HepG2 (cell line): Measurements from ENCODE around the gene MRPL34. TPM values are rescaled to one million over a fixed set of nuclear protein-coding genes. Genes with fewer than 3 reads are reported as not detected.

Experiments
- ATAC-seq: fragments of 200-7000 bp; cut with Tn5 transposase; 3 replicates; pipeline ENCODE4 v1.9.1; 2020; ENCODE audit warnings: mild to moderate bottlenecking, moderate library complexity
- Bru-seq: library from RNA; stranded (reverse); fragments of 400-500 nt; gene quantifications from one replicate; lab custom pipeline; 2021; lab: Mats Ljungman, UMichigan
- BruChase-seq, 2 experiments: library from RNA; stranded (reverse); fragments of 400-500 nt; gene quantifications; one replicate each; lab custom pipeline; 2021; lab: Mats Ljungman, UMichigan
- BruUV-seq: library from RNA; stranded (reverse); fragments of 400-500 nt; replicated peaks from 2 replicates; lab custom pipeline; 2021; lab: Mats Ljungman, UMichigan
- CTCF ChIA-PET: fragments of 300-600 bp; formaldehyde crosslinking; extraction: SDS; loops from one replicate; lab custom pipeline; 2021; ENCODE audit warnings: low total read pairs, inconsistent platforms, low intra/inter-chr PET ratio; lab: Yijun Ruan, JAX
- POLR2A ChIA-PET: fragments of 350-600 bp; sonication (Branson Sonifier 250); formaldehyde crosslinking; loops from one replicate; lab custom pipeline; 2020; ENCODE audit warnings: antibody characterized with exemption, inconsistent platforms; lab: Yijun Ruan, JAX
- DNase-seq: peaks from one replicate; pipeline ENCODE4 v3.0.0-alpha.2; 2015; ENCODE audit warnings: low spot score
- FAIRE-seq: peaks from 3 replicates; lab custom pipeline; 2011; peaks lifted over from hg19 to GRCh38; lab: Jason Lieb, UNC
- H2AFZ ChIP-seq: one replicate; pipeline ENCODE4 v1.6.1; 2011; ENCODE audit warnings: low read length, inconsistent platforms
- H3K27ac ChIP-seq: fragments of 300-600 bp; 3 replicates; pipeline ENCODE4 v1.8.0; 2011; ENCODE audit warnings: mixed run types, mild to moderate bottlenecking, mixed read lengths, low read length, inconsistent platforms; ENCODE audit not compliant: insufficient read depth; ENCODE audit errors: extremely low read length
- H3K27me3 ChIP-seq, 2 experiments: fragments of 200-600 bp in 1 of 2; 2 replicates in 1 of 2; 3 replicates in 1 of 2; pipeline versions ENCODE4 v1.6.0 to v1.8.0; 2011; ENCODE audit warnings: low read length in 2 of 2, mild to moderate bottlenecking in 2 of 2, moderate library complexity in 2 of 2, inconsistent platforms in 1 of 2; ENCODE audit not compliant: insufficient read depth in 2 of 2, control insufficient read depth in 1 of 2
- H3K36me3 ChIP-seq, 2 experiments: fragments of 200-600 bp in 1 of 2; replicated peaks in 1 of 2; 2 replicates in 1 of 2; 3 replicates in 1 of 2; pipeline versions ENCODE4 v1.5.1 to v1.8.0; 2011; ENCODE audit warnings: low read length in 2 of 2, inconsistent platforms in 1 of 2; ENCODE audit not compliant: insufficient read depth in 2 of 2, control insufficient read depth in 1 of 2
- H3K4me1 ChIP-seq: 2 replicates; pipeline ENCODE4 v1.5.1; 2012; ENCODE audit warnings: low read length, inconsistent platforms; ENCODE audit not compliant: insufficient read depth
- H3K4me2 ChIP-seq: 2 replicates; pipeline ENCODE4 v1.6.0; 2011; ENCODE audit warnings: low read depth, low read length, inconsistent platforms
- H3K4me3 ChIP-seq, 3 experiments: fragments of 200-600 bp in 1 of 3; sonication (generic), shearing (Covaris generic) in 1 of 3; replicated peaks in 1 of 3; 2 replicates each; pipeline ENCODE4 v1.5.1; 2011 to 2016; ENCODE audit warnings: low read length in 3 of 3, inconsistent platforms in 2 of 3, low read depth in 2 of 3, mild to moderate bottlenecking in 2 of 3, control low read depth in 1 of 3, mixed read lengths in 1 of 3; ENCODE audit not compliant: insufficient read depth in 1 of 3
- H3K79me2 ChIP-seq: one replicate; pipeline ENCODE4 v1.6.1; 2011; ENCODE audit warnings: low read length, inconsistent platforms; ENCODE audit not compliant: insufficient read depth
- H3K9ac ChIP-seq: 2 replicates; pipeline ENCODE4 v1.6.0; 2011; ENCODE audit warnings: mild to moderate bottlenecking, low read depth, low read length, inconsistent platforms; ENCODE audit not compliant: insufficient read depth
- H3K9me3 ChIP-seq: 2 replicates; pipeline ENCODE4 v1.5.1; 2012; ENCODE audit warnings: mild to moderate bottlenecking, low read length
- H4K20me1 ChIP-seq: 2 replicates; pipeline ENCODE4 v1.6.0; 2011; ENCODE audit warnings: inconsistent platforms, mild to moderate bottlenecking, low read length, moderate library complexity; ENCODE audit not compliant: insufficient read depth
- CAMTA2 ChIP-seq: sonication (generic); formaldehyde crosslinking; IDR thresholded peaks from 2 replicates; pipeline ENCODE4 v1.4.0; 2020; ENCODE audit warnings: mild to moderate bottlenecking, missing genetic modification reagents, borderline replicate concordance
- ZFAT ChIP-seq: sonication (generic); formaldehyde crosslinking; conservative IDR thresholded peaks from 2 replicates; pipeline ENCODE4 v1.8.1; 2023; ENCODE audit warnings: missing genetic modification reagents, inconsistent platforms
- ZNF292 ChIP-seq: sonication (generic); formaldehyde crosslinking; IDR thresholded peaks from 2 replicates; pipeline ENCODE4 v1.8.1; 2022; ENCODE audit warnings: mild to moderate bottlenecking, low read depth, missing genetic modification reagents, borderline replicate concordance
- WGBS: methylation state at CpG from one replicate; pipeline ENCODE4 v1.1.6; 2017; ENCODE audit warnings: low lambda C conversion rate; 5-methylcytosine and 5-hydroxymethylcytosine counted together
- in situ Hi-C: cut with HindIII; loops from 2 replicates; pipeline ENCODE4 v1.10.0; 2017; ENCODE audit warnings: low pct_unique_long_range_greater_than_20kb; ENCODE audit not compliant: extremely low pct_ligation_motif_present
- intact Hi-C: fragments of 100-400 bp; cut with micrococcal nuclease; formaldehyde crosslinking; loops from one replicate; pipeline ENCODE4 v1.10.0; 2022; ENCODE audit not compliant: unreplicated experiment
- long read RNA-seq, 2 experiments: library from RNA in 1 of 2; library from polyadenylated mRNA in 1 of 2; stranded (forward) in 1 of 2; unstranded in 1 of 2; transcript quantifications; one replicate each; pipeline ENCODE4 v2.0.0, GENCODE V29; 2019 to 2022
- polyA minus RNA-seq, 3 experiments: library from RNA; depleted of rRNA, polyadenylated mRNA; stranded (reverse); fragments of >200 nt; gene quantifications; 2 replicates each; pipeline ENCODE4 v1.2.3, GENCODE V29; 2011; ENCODE audit warnings: low replicate concordance in 1 of 3
- polyA plus RNA-seq, 8 experiments: library from polyadenylated mRNA; depleted of rRNA in 3 of 8; stranded (reverse) in 7 of 8; unstranded in 1 of 8; fragments of >200 nt; fragmentation: Illumina TruSeq in 4 of 8; extraction: Trizol in 4 of 8; gene quantifications; 2 replicates each; pipeline versions ENCODE4 v1.2.1 to v1.2.3, GENCODE V29; 2011 to 2016; ENCODE audit warnings: low read depth in 4 of 8, missing spikeins in 1 of 8, mixed read lengths in 1 of 8; ENCODE audit not compliant: insufficient read depth in 1 of 8
- total RNA-seq, 5 experiments: library from RNA; depleted of rRNA; stranded (reverse); fragments of >200 nt; fragmentation: Illumina TruSeq; extraction: Trizol; gene quantifications; 2 replicates each; pipeline ENCODE4 v1.2.3, GENCODE V29; 2016; ENCODE audit warnings: low read depth in 1 of 5
- TF ChIP-seq, protein P1 (sequence below): fragments of 450-650 bp; IDR thresholded peaks from 2 replicates; pipeline ENCODE4 v1.6.1; 2017
- TF ChIP-seq, protein P2 (sequence below): sonication (generic); formaldehyde crosslinking; IDR thresholded peaks from 2 replicates; pipeline ENCODE4 v1.5.1; 2020; ENCODE audit warnings: missing genetic modification reagents, mild to moderate bottlenecking, borderline replicate concordance
- TF ChIP-seq, protein P3 (sequence below): conservative IDR thresholded peaks from 2 replicates; pipeline ENCODE4 v1.6.1; 2018; ENCODE audit warnings: missing genetic modification reagents
- TF ChIP-seq, protein P4 (sequence below): sonication (generic); formaldehyde crosslinking; IDR thresholded peaks from 2 replicates; pipeline ENCODE4 v1.4.0; 2020; ENCODE audit warnings: missing genetic modification reagents, borderline replicate concordance

MRPL34 gene
- total RNA-seq (2016; rRNA removed; fragmentation: Illumina TruSeq; extraction: Trizol) (77.3 and 93.6 TPM in 2 replicates), polyA plus RNA-seq (2011; rRNA removed) (67.7 and 74.0 TPM in 2 replicates), polyA minus RNA-seq (2011; rRNA and poly(A)+ RNA removed; ENCODE audit: low replicate concordance) (18.5 and 37.3 TPM in 2 replicates), Bru-seq, nascent RNA (percentile 38 among the genes with signal in this experiment), BruChase-seq, experiment 1, labeled RNA remaining after a 6-hour chase (percentile 65 among the genes with signal in this experiment), BruChase-seq, experiment 2, labeled RNA remaining after a 2-hour chase (percentile 53 among the genes with signal in this experiment)
- 45.1 and 52.9 TPM in 2 replicates for total RNA-seq (2016; cell fraction: cytosol; rRNA removed; fragmentation: Illumina TruSeq; extraction: Trizol; ENCODE audit: low read depth)
- total RNA-seq (2016; cell fraction: insoluble cytoplasmic fraction; rRNA removed; fragmentation: Illumina TruSeq; extraction: Trizol), result 85.6 and 107 TPM in 2 replicates
- 66.3 and 68.2 TPM in 2 replicates for total RNA-seq (2016; cell fraction: membrane; rRNA removed; fragmentation: Illumina TruSeq; extraction: Trizol)
- 30.0 and 33.9 TPM in 2 replicates for total RNA-seq (2016; cell fraction: nucleus; rRNA removed; fragmentation: Illumina TruSeq; extraction: Trizol)
- polyA plus RNA-seq (2011; cell fraction: cytosol; rRNA removed), result 58.9 and 74.9 TPM in 2 replicates
- polyA plus RNA-seq (2011; cell fraction: nucleus; rRNA removed), result 20.3 and 25.7 TPM in 2 replicates
- 44.9 and 52.3 TPM in 2 replicates for polyA plus RNA-seq (2012)
- polyA plus RNA-seq (2016; cell fraction: cytosol; fragmentation: Illumina TruSeq; extraction: Trizol; ENCODE audit: low read depth), result 56.0 and 60.4 TPM in 2 replicates
- polyA plus RNA-seq (2016; cell fraction: insoluble cytoplasmic fraction; fragmentation: Illumina TruSeq; extraction: Trizol; ENCODE audit: low read depth), result 143 and 167 TPM in 2 replicates
- 87.6 and 88.1 TPM in 2 replicates for polyA plus RNA-seq (2016; cell fraction: membrane; fragmentation: Illumina TruSeq; extraction: Trizol; ENCODE audit: low read depth)
- 83.1 and 91.2 TPM in 2 replicates for polyA plus RNA-seq (2016; cell fraction: nucleus; fragmentation: Illumina TruSeq; extraction: Trizol; ENCODE audit: insufficient read depth, low read depth)
- polyA minus RNA-seq (2011; cell fraction: cytosol; rRNA and poly(A)+ RNA removed), result 16.2 and 18.6 TPM in 2 replicates
- polyA minus RNA-seq (2011; cell fraction: nucleus; rRNA and poly(A)+ RNA removed), result 3.0 and 5.1 TPM in 2 replicates
- long read RNA-seq, experiment 1, transcript MRPL34-201 (2 exons, 968 nt), result major isoform, 153 of 157 reads
- long read RNA-seq, experiment 1, partial matches to known transcripts, result 0 of 157 reads
- long read RNA-seq, experiment 1, other reads (novel, unspliced or antisense), result 4 of 157 reads
- long read RNA-seq, experiment 2, transcript MRPL34-201 (2 exons, 968 nt), result major isoform, 119 of 132 reads
- long read RNA-seq, experiment 2, partial matches to known transcripts, result 0 of 132 reads
- long read RNA-seq, experiment 2, other reads (novel, unspliced or antisense), result 13 of 132 reads

DNA sequence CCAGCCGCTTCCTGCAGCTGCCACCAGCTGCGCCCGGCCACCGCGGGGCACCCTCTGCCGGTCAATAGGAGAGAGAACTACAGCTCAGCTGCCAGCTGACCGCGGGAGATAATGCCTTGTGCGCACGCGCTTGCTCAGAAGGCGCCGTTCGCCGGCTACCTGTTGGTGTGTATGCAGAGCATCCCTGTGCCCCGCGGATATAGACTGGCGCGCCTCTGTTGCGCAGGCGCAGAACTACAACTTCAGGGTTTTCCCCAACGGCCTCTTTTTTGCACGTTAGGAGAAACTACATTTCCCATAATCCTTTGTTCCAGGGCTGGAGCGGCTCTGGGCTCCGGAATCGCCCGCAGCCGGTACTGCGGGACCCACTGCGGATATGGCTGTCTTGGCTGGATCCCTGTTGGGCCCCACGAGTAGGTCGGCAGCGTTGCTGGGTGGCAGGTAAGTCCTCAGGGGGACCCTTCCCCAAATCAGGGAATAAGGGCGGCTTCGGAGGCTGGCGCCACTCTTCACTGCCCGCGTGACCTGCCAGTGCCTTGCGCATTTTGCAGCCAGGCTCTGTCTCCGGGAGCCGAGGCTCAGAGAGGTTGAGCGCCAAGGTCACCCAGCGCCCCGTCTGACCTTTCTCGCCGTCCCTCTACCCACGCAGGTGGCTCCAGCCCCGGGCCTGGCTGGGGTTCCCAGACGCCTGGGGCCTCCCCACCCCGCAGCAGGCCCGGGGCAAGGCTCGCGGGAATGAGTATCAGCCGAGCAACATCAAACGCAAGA is at the start of gene MRPL34:
MRPL34 (plus strand) TSS at position 356 of the 768 bp plus-strand sequence; CDS start at position 377, 21 bp downstream.
- Histone ChIP-seq H3K4me2 (peak within 1 kb of the TSS; percentile 97), H3K36me3 (no peaks in the 10 kb centered on the region), H3K9ac (peak within 1 kb of the TSS; percentile 87), H3K4me3 (peak within 1 kb of the TSS; percentile 60 to 87 (median 85)), H3K27ac (peak within 1 kb of the TSS; percentile 91), H4K20me1 (peaks cover 4% of the 10 kb centered on the region; the same call in 1 of the 2 replicates), H3K27me3 (no peaks in the 10 kb centered on the region; a peak in 1 of 5 replicates), H3K9me3 (no peaks in the 10 kb centered on the region), H3K4me1 (peaks cover 40% of the 10 kb centered on the region), H2AFZ (no peak within 1 kb of the TSS), H3K79me2 (peaks cover 15% of the 10 kb centered on the region)
- peak; percentile 70 for ATAC-seq
- in situ Hi-C loops, result no loop called here
- intact Hi-C loops, result loop anchor here (1.0 kb wide), 1 partner anchor 38 kb away; the partner anchor contains the start of gene BABAM1
- peak; percentile 99 for DNase-seq
- CTCF ChIA-PET, result interaction anchor here (0.8 kb wide), 1 partner anchor 13 kb away, joined by 4 read pairs; no protein-coding TSS in a partner anchor
- WGBS, result 0% methylated on average over 13 of the region's 55 CpGs
- BruUV-seq, result TSS peak; percentile 71
- POLR2A ChIA-PET, result interaction anchor here (0.7 to 1.6 kb wide), 18 partner anchors 12 to 301 kb away, joined by 3 to 13 read pairs (median 4); partner anchors contain the start of genes ANKLE1, ANO8, BABAM1 and BST2
- peak; percentile 80 for FAIRE-seq
- no peak for TF ChIP-seq ZNF292 (CRISPR knock-in tag)
- TF ChIP-seq, protein P1, sequence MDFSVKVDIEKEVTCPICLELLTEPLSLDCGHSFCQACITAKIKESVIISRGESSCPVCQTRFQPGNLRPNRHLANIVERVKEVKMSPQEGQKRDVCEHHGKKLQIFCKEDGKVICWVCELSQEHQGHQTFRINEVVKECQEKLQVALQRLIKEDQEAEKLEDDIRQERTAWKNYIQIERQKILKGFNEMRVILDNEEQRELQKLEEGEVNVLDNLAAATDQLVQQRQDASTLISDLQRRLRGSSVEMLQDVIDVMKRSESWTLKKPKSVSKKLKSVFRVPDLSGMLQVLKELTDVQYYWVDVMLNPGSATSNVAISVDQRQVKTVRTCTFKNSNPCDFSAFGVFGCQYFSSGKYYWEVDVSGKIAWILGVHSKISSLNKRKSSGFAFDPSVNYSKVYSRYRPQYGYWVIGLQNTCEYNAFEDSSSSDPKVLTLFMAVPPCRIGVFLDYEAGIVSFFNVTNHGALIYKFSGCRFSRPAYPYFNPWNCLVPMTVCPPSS, result no peak
- TF ChIP-seq, protein P2, sequence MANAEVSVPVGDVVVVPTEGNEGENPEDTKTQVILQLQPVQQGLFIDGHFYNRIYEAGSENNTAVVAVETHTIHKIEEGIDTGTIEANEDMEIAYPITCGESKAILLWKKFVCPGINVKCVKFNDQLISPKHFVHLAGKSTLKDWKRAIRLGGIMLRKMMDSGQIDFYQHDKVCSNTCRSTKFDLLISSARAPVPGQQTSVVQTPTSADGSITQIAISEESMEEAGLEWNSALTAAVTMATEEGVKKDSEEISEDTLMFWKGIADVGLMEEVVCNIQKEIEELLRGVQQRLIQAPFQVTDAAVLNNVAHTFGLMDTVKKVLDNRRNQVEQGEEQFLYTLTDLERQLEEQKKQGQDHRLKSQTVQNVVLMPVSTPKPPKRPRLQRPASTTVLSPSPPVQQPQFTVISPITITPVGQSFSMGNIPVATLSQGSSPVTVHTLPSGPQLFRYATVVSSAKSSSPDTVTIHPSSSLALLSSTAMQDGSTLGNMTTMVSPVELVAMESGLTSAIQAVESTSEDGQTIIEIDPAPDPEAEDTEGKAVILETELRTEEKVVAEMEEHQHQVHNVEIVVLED (CRISPR knock-in tag), result peak; percentile 59; the same call in 1 of the 2 replicates
- TF ChIP-seq ZFAT (CRISPR knock-in tag), result 0 out of 2 replicates have a peak, but pooled peaks have one; percentile 28
- TF ChIP-seq, protein P3, sequence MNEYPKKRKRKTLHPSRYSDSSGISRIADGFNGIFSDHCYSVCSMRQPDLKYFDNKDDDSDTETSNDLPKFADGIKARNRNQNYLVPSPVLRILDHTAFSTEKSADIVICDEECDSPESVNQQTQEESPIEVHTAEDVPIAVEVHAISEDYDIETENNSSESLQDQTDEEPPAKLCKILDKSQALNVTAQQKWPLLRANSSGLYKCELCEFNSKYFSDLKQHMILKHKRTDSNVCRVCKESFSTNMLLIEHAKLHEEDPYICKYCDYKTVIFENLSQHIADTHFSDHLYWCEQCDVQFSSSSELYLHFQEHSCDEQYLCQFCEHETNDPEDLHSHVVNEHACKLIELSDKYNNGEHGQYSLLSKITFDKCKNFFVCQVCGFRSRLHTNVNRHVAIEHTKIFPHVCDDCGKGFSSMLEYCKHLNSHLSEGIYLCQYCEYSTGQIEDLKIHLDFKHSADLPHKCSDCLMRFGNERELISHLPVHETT (CRISPR knock-in tag), result 0 out of 2 replicates have a peak, but pooled peaks have one; percentile 34
- 0 out of 2 replicates have a peak, but pooled peaks have one; percentile 74 for TF ChIP-seq CAMTA2 (CRISPR knock-in tag)
- TF ChIP-seq, protein P4, sequence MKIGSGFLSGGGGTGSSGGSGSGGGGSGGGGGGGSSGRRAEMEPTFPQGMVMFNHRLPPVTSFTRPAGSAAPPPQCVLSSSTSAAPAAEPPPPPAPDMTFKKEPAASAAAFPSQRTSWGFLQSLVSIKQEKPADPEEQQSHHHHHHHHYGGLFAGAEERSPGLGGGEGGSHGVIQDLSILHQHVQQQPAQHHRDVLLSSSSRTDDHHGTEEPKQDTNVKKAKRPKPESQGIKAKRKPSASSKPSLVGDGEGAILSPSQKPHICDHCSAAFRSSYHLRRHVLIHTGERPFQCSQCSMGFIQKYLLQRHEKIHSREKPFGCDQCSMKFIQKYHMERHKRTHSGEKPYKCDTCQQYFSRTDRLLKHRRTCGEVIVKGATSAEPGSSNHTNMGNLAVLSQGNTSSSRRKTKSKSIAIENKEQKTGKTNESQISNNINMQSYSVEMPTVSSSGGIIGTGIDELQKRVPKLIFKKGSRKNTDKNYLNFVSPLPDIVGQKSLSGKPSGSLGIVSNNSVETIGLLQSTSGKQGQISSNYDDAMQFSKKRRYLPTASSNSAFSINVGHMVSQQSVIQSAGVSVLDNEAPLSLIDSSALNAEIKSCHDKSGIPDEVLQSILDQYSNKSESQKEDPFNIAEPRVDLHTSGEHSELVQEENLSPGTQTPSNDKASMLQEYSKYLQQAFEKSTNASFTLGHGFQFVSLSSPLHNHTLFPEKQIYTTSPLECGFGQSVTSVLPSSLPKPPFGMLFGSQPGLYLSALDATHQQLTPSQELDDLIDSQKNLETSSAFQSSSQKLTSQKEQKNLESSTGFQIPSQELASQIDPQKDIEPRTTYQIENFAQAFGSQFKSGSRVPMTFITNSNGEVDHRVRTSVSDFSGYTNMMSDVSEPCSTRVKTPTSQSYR, result no peak
